Body of pancreas (tissue), 4 donors: ENCODE data around the gene LNPEP. TPM values are rescaled to one million over a fixed set of nuclear protein-coding genes. Genes with fewer than 3 reads are reported as not detected.

Source experiments
- ATAC-seq: fragments of 150-250 bp; one replicate; pipeline ENCODE4 v1.9.1; 2016
- DNase-seq, 4 donors: peaks; one replicate each; pipeline ENCODE4 v3.0.0-alpha.2; 2019
- H3K27ac ChIP-seq, 4 donors: fragments of 200-600 bp; sonication (generic); 1 replicate in 3 of 4; 2 replicates in 1 of 4; pipeline versions ENCODE4 v1.5.1 to v1.6.1; 2016 to 2019; ENCODE audit warnings: mild to moderate bottlenecking in 1 of 4, mixed read lengths in 1 of 4, moderate library complexity in 1 of 4
- H3K27me3 ChIP-seq, 2 donors: fragments of 200-600 bp; sonication (generic); one replicate each; pipeline ENCODE4 v1.6.0; 2016; ENCODE audit warnings: mild to moderate bottlenecking in 1 of 2
- H3K36me3 ChIP-seq, 2 donors: fragments of 200-600 bp; sonication (generic); replicated peaks in 1 of 2; 2 replicates each; pipeline ENCODE4 v1.5.1; 2016; ENCODE audit warnings: low read depth in 2 of 2; ENCODE audit not compliant: insufficient read depth in 1 of 2
- H3K4me1 ChIP-seq: fragments of 200-600 bp; sonication (generic); one replicate; pipeline ENCODE4 v1.6.0; 2016
- H3K4me3 ChIP-seq, 2 donors: fragments of 200-600 bp; sonication (generic); 1 replicate in 1 of 2; 2 replicates in 1 of 2; pipeline ENCODE4 v1.5.1; 2016 to 2019
- H3K9me3 ChIP-seq, 3 donors: fragments of 200-600 bp; sonication (generic); 1 replicate in 2 of 3; 2 replicates in 1 of 3; pipeline ENCODE4 v1.5.1; 2016
- POLR2A ChIP-seq, 3 donors: fragments of 450-650 bp; IDR thresholded peaks; one replicate each; pipeline ENCODE4 v1.6.1; 2016; ENCODE audit warnings: antibody characterized with exemption in 3 of 3, mild to moderate bottlenecking in 2 of 3
- WGBS, 2 donors: methylation state at CpG; one replicate each; pipeline ENCODE4 v1.1.5; 2017; 5-methylcytosine and 5-hydroxymethylcytosine counted together
- intact Hi-C: fragments of 100-400 bp; cut with DNase I; formaldehyde crosslinking; loops from one replicate; pipeline ENCODE4 v1.15.1; 2023
- total RNA-seq, 2 donors: library from RNA; depleted of rRNA; stranded (reverse); fragments of >200 nt; gene quantifications; one replicate each; pipeline ENCODE4 v1.1.0, GENCODE V29; 2016
- TF ChIP-seq, protein P1 (sequence below), 7 experiments: fragments of 450-650 bp in 4 of 7; fragments of 200-600 bp in 3 of 7; sonication (generic) in 3 of 7; IDR thresholded peaks; one replicate each; pipeline ENCODE4 v1.5.1; 2016 to 2019; ENCODE audit warnings: antibody characterized with exemption in 7 of 7

The LNPEP gene
- total RNA-seq, 2 donors from 2014 or later: 16.8 to 22.1 TPM

DNA sequence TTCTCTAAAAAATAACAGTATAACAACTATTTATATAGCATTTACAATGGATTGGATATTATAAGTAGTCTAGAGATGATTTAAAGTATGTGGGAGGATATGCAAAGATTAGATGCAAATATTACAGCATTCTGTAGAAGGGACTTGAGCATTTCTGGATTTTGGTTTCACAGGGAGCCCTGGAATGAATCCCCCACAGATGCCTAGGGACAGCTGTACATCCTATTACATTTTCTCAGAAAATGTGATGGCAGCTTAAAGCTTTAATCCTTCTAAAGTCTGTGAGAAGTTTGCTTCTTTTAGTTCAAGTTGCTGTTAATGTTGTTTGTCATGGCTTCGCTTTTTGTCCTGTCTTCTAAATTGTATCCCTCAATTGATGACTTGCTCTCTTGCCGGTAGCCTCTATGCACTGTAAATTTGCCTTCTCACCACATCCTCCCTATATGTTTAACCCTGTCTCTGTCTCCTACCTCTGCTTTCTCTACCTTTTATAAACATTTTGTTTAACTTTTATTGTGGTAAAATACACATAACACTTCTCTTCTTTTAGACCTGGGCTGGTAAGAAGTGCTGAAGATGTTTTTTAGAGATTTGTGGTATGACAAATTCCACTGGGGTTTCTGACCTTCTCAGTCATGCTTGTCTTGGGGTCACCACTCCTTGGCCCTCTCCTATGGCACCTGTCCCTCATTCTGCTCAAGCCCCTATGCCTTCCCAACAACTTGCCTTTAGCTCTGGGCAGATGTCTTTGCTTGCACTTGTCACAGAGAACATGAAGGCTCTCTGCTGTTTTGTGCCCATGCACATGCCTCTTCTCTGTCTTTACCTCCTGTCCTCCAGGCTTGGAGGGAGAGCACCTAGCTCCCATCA lies 37.9 kb downstream of the LNPEP start:
- Histone ChIP-seq H3K27ac (no peak overlapping the region), H3K27me3 (no peaks in the 10 kb centered on the region), H3K4me3 (no peak overlapping the region), H3K9me3 (no peaks in the 10 kb centered on the region), H3K4me1 (peaks cover 5% of the 10 kb centered on the region), H3K36me3 (no peaks in the 10 kb centered on the region)
- intact Hi-C loops: no loop called here
- no peak for ATAC-seq
- WGBS, 2 donors: 87% methylated on average over 2 of the region's 2 CpGs
- no peak for DNase-seq
- TF ChIP-seq POLR2A (IDR thresholded peaks at IDR 0.05): no peak
- TF ChIP-seq, protein P1, sequence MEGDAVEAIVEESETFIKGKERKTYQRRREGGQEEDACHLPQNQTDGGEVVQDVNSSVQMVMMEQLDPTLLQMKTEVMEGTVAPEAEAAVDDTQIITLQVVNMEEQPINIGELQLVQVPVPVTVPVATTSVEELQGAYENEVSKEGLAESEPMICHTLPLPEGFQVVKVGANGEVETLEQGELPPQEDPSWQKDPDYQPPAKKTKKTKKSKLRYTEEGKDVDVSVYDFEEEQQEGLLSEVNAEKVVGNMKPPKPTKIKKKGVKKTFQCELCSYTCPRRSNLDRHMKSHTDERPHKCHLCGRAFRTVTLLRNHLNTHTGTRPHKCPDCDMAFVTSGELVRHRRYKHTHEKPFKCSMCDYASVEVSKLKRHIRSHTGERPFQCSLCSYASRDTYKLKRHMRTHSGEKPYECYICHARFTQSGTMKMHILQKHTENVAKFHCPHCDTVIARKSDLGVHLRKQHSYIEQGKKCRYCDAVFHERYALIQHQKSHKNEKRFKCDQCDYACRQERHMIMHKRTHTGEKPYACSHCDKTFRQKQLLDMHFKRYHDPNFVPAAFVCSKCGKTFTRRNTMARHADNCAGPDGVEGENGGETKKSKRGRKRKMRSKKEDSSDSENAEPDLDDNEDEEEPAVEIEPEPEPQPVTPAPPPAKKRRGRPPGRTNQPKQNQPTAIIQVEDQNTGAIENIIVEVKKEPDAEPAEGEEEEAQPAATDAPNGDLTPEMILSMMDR (IDR thresholded peaks at IDR 0.05): no peak

DNA sequence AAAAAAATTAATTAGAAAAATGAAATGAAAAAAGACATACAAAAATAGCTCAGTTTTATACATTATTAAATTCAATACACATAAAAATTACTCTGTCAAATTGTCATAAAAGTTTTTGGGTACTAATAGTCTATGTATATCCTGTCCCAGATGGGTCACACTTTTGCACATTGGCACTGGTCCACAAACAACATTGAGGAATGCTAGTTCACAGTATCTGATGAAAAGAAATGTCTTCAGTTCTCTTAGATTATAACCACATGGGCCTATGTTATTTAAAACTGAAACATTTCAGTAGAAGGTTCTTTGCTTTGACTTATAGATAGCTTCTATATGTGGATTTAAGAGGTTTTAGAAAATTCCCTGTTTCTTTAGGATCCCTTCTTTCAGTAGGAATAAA lies 39.8 kb downstream of the LNPEP start:
- Histone ChIP-seq H3K27me3 (no peaks in the 10 kb centered on the region), H3K27ac (no peak overlapping the region), H3K4me3 (no peak overlapping the region), H3K4me1 (no peaks in the 10 kb centered on the region), H3K36me3 (peaks cover 0 to 6% of the 10 kb centered on the region in 2 donors), H3K9me3 (no peaks in the 10 kb centered on the region)
- TF ChIP-seq POLR2A (IDR thresholded peaks at IDR 0.05): no peak
- TF ChIP-seq, protein P1 (IDR thresholded peaks at IDR 0.05): no peak
- intact Hi-C loops: no loop called here
- ATAC-seq (no peak), DNase-seq (no peak)

DNA sequence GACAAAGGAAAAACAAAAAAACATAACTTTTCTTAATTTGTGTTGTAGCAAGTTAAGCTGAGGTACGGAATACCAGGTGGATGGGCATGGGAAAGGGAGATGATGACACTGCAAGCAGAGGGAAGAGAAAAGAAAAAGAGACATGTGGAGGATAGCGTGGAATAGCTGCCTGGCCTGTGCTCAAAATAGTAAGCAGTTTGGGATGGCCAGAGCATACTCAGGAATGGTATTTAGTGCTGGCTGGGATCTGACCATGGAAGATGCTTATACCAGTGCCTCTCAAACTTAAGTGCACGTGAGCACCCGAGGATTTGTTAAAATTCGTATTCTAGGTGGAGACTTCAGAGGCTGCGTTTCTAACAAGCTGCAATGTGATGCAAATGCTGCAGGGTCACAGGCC lies 41.3 kb downstream of the LNPEP start:
- intact Hi-C loops: no loop called here
- H3K9me3 ChIP-seq: no peaks in the 10 kb centered on the region
- DNase-seq (no peak), ATAC-seq (no peak)
- no peaks in the 10 kb centered on the region for H3K27me3 ChIP-seq
- H3K27ac ChIP-seq: no peak overlapping the region
- H3K4me3 ChIP-seq: no peak overlapping the region
- H3K4me1 ChIP-seq: no peaks in the 10 kb centered on the region
- 89 to 90% methylated on average over 6 of the region's 6 CpGs for WGBS, 2 donors
- H3K36me3 ChIP-seq: peaks cover 0 to 6% of the 10 kb centered on the region in 2 donors
- TF ChIP-seq POLR2A (IDR thresholded peaks at IDR 0.05): no peak
- TF ChIP-seq, protein P1 (IDR thresholded peaks at IDR 0.05): no peak

DNA sequence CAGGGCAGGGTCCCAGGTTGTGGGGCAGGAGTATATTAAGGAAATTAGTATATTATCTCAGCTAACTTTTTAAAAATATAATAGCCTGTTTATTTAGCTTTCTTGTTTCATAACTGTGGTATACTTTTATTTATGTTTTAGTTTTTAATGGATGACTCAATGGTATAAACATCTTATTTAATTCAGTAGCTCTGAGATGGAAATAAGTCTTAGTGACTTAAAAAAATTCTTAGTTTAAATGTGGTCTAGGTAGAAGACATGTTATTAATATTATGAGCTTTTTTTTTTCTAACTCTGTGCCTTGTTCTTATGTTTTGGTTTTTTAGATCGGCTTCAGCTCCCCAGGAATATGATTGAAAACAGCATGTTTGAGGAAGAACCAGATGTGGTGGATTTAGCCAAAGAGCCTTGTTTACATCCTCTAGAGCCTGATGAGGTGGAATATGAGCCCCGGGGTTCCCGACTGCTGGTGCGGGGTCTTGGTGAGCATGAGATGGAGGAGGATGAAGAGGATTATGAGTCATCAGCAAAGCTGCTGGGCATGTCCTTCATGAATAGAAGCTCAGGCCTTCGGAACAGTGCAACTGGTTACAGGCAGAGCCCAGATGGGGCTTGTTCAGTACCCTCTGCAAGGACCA lies 43.1 kb downstream of the LNPEP start:
- WGBS, 2 donors: 95% methylated on average over 5 of the region's 5 CpGs
- DNase-seq: no peak
- Histone ChIP-seq H3K9me3 (no peaks in the 10 kb centered on the region), H3K4me1 (no peaks in the 10 kb centered on the region), H3K36me3 (peaks cover 0 to 6% of the 10 kb centered on the region in 2 donors), H3K4me3 (no peak overlapping the region), H3K27me3 (no peaks in the 10 kb centered on the region), H3K27ac (no peak overlapping the region)
- intact Hi-C loops: no loop called here
- no peak for ATAC-seq
- TF ChIP-seq, protein P1 (IDR thresholded peaks at IDR 0.05): no peak
- TF ChIP-seq POLR2A (IDR thresholded peaks at IDR 0.05): no peak
